T-helper 17 cell (primary cell): Measurements from ENCODE around the gene WIPF2. TPM values are rescaled to one million over a fixed set of nuclear protein-coding genes. Genes with fewer than 3 reads are reported as not detected.

Experiments used
- ATAC-seq: fragments of 150-1000 bp; cut with Tn5 transposase; 2 replicates; pipeline ENCODE4 v1.10.0; 2021; ENCODE audit warnings: mild to moderate bottlenecking, moderate library complexity
- DNase-seq, 3 donors: peaks; one replicate each; pipeline versions ENCODE4 v3.0.0 to v3.0.0-alpha.2; 2020 to 2021
- H3K9me3 ChIP-seq: one replicate; pipeline ENCODE4 v1.7.0; 2013; ENCODE audit warnings: low read length, mild to moderate bottlenecking; ENCODE audit not compliant: control insufficient read depth, poor library complexity, severe bottlenecking
- H3K27ac Mint-ChIP-seq: one replicate; pipeline ENCODE4 v1.8.0; 2022; ENCODE audit warnings: mild to moderate bottlenecking, moderate library complexity, mixed read lengths
- H3K27me3 Mint-ChIP-seq: one replicate; pipeline ENCODE4 v1.8.0; 2022; ENCODE audit warnings: mixed read lengths
- H3K36me3 Mint-ChIP-seq: one replicate; pipeline ENCODE4 v1.8.0; 2022; ENCODE audit warnings: low read depth, mixed read lengths
- H3K4me1 Mint-ChIP-seq: one replicate; pipeline ENCODE4 v1.8.0; 2022; ENCODE audit warnings: mild to moderate bottlenecking, mixed read lengths
- H3K4me3 Mint-ChIP-seq: one replicate; pipeline ENCODE4 v1.8.0; 2022; ENCODE audit warnings: mild to moderate bottlenecking, moderate library complexity, mixed read lengths
- total RNA-seq, 4 donors: library from RNA in 2 of 4; stranded (reverse) in 2 of 4; gene quantifications; one replicate each; pipeline ENCODE4 v1.2.3 and lab custom pipeline; 2022 to 2026

WIPF2 gene
- total RNA-seq, 2 donors from 2014 or later: 26.4 to 33.1 TPM

GRCh38 chr17:40311575-40311974 is 92.5 kb downstream of the WIPF2 start:
- ATAC-seq (no peak), DNase-seq (no peak)
- Mint-ChIP-seq H3K36me3 (no peaks in the 10 kb centered on the region), H3K27ac (peak overlapping the region; percentile 71), H3K27me3 (no peaks in the 10 kb centered on the region), H3K4me3 (peak overlapping the region; percentile 7), H3K4me1 (peaks cover 45% of the 10 kb centered on the region)
- H3K9me3 ChIP-seq: no peaks in the 10 kb centered on the region

GRCh38 chr17:40312131-40312731 is 93.1 kb downstream of the WIPF2 start:
- ATAC-seq (no peak), DNase-seq (no peak)
- H3K9me3 ChIP-seq: no peaks in the 10 kb centered on the region
- Mint-ChIP-seq H3K36me3 (no peaks in the 10 kb centered on the region), H3K4me1 (peaks cover 46% of the 10 kb centered on the region), H3K27ac (peak overlapping the region; percentile 71), H3K27me3 (no peaks in the 10 kb centered on the region), H3K4me3 (no peak overlapping the region)

- no peaks in the 10 kb centered on the region for H3K9me3 ChIP-seq
- H3K27ac Mint-ChIP-seq: peak overlapping the region; percentile 2
- H3K4me1 Mint-ChIP-seq: peaks cover 51% of the 10 kb centered on the region
- H3K36me3 Mint-ChIP-seq: no peaks in the 10 kb centered on the region
- H3K4me3 Mint-ChIP-seq: no peak overlapping the region
- H3K27me3 Mint-ChIP-seq: no peaks in the 10 kb centered on the region
- DNase-seq (no peak), ATAC-seq (no peak)
These were observed 94.0 kb downstream of the WIPF2 start for GRCh38 chr17:40312893-40313667.

- H3K4me3 Mint-ChIP-seq: peak overlapping the region; percentile 9
These were observed 94.8 kb downstream of the WIPF2 start for GRCh38 chr17:40313668-40314583.

GRCh38 chr17:40314584-40314956 is 95.5 kb downstream of the WIPF2 start:
- Mint-ChIP-seq H3K4me1 (peaks cover 59% of the 10 kb centered on the region), H3K4me3 (peak overlapping the region; percentile 9), H3K36me3 (peaks cover 2% of the 10 kb centered on the region), H3K27me3 (no peaks in the 10 kb centered on the region), H3K27ac (peak overlapping the region; percentile 86)
- DNase-seq: peak; percentile 67 to 85 (median 73)
- peak; percentile 24 for ATAC-seq
- no peaks in the 10 kb centered on the region for H3K9me3 ChIP-seq

More at GRCh38 chr17:40313668-40314583, 94.8 kb downstream of the WIPF2 start:
- H3K27ac Mint-ChIP-seq: peak overlapping the region; percentile 86
- ATAC-seq: no peak
- H3K9me3 ChIP-seq: no peaks in the 10 kb centered on the region
- peaks cover 2% of the 10 kb centered on the region for H3K36me3 Mint-ChIP-seq
- H3K27me3 Mint-ChIP-seq: no peaks in the 10 kb centered on the region
- H3K4me1 Mint-ChIP-seq: peaks cover 56% of the 10 kb centered on the region
- no peak for DNase-seq

- H3K4me1 Mint-ChIP-seq: peaks cover 61% of the 10 kb centered on the region
- no peak for DNase-seq
- peaks cover 7% of the 10 kb centered on the region for H3K36me3 Mint-ChIP-seq
- H3K9me3 ChIP-seq: no peaks in the 10 kb centered on the region
- peak overlapping the region; percentile 86 for H3K27ac Mint-ChIP-seq
- no peaks in the 10 kb centered on the region for H3K27me3 Mint-ChIP-seq
- peak overlapping the region; percentile 28 for H3K4me3 Mint-ChIP-seq
- ATAC-seq: no peak
These were observed 96.1 kb downstream of the WIPF2 start for GRCh38 chr17:40315206-40315605.

GRCh38 chr17:40315678-40316570 is 96.8 kb downstream of the WIPF2 start:
- Mint-ChIP-seq H3K27ac (peak overlapping the region; percentile 86), H3K27me3 (no peaks in the 10 kb centered on the region), H3K4me1 (peaks cover 64% of the 10 kb centered on the region), H3K4me3 (peak overlapping the region; percentile 28), H3K36me3 (peaks cover 8% of the 10 kb centered on the region)
- no peak for ATAC-seq
- no peak for DNase-seq
- no peaks in the 10 kb centered on the region for H3K9me3 ChIP-seq

GRCh38 chr17:40316571-40317344 is 97.7 kb downstream of the WIPF2 start:
- no peak for DNase-seq
- no peaks in the 10 kb centered on the region for H3K27me3 Mint-ChIP-seq
- peak overlapping the region; percentile 86 for H3K27ac Mint-ChIP-seq
- ATAC-seq: no peak
- peak overlapping the region; percentile 96 for H3K4me3 Mint-ChIP-seq
- no peaks in the 10 kb centered on the region for H3K9me3 ChIP-seq
- peaks cover 59% of the 10 kb centered on the region for H3K4me1 Mint-ChIP-seq
- H3K36me3 Mint-ChIP-seq: peaks cover 8% of the 10 kb centered on the region

- DNase-seq (peak in 1 of 3 donors; percentile 39), ATAC-seq (no peak)
- Mint-ChIP-seq H3K27ac (peak overlapping the region; percentile 99), H3K4me1 (peaks cover 62% of the 10 kb centered on the region), H3K27me3 (no peaks in the 10 kb centered on the region), H3K36me3 (peaks cover 8% of the 10 kb centered on the region), H3K4me3 (peak overlapping the region; percentile 96)
- no peaks in the 10 kb centered on the region for H3K9me3 ChIP-seq
These were observed 98.3 kb downstream of the WIPF2 start for GRCh38 chr17:40317345-40317873.

GRCh38 chr17:40317880-40318829 is 99.1 kb downstream of the WIPF2 start:
- H3K4me3 Mint-ChIP-seq: peak overlapping the region; percentile 96

More at GRCh38 chr17:40317880-40318829, 99.1 kb downstream of the WIPF2 start:
- H3K9me3 ChIP-seq: no peaks in the 10 kb centered on the region
- Mint-ChIP-seq H3K36me3 (peaks cover 8% of the 10 kb centered on the region), H3K4me1 (peaks cover 66% of the 10 kb centered on the region), H3K27ac (peak overlapping the region; percentile 99), H3K27me3 (no peaks in the 10 kb centered on the region)
- peak; percentile 64 for ATAC-seq
- peak; percentile 84 to 90 (median 88) for DNase-seq
